ENCODE data around the gene CWC27. TPM values are rescaled to one million over a fixed set of nuclear protein-coding genes. Genes with fewer than 3 reads are reported as not detected.

Gene CWC27
- total RNA-seq, 1 experiment from 2014 or later: 22.8 TPM

- TF ChIP-seq CTCF (IDR thresholded peaks at IDR 0.05; ENCODE audit: unreplicated experiment): no peak
- BruUV-seq (replicated peaks): no TSS peak
- intact Hi-C loops (cut with micrococcal nuclease; ENCODE audit: unreplicated experiment): no loop called here
- no peaks in the 10 kb centered on the region for H3K36me3 Mint-ChIP-seq (ENCODE audit: insufficient read depth, unreplicated experiment)
- H3K27me3 Mint-ChIP-seq (ENCODE audit: unreplicated experiment): no peaks in the 10 kb centered on the region
- H3K9me3 Mint-ChIP-seq (ENCODE audit: low read depth, unreplicated experiment): no peaks in the 10 kb centered on the region
- H3K4me1 Mint-ChIP-seq (ENCODE audit: low read depth, unreplicated experiment): no peaks in the 10 kb centered on the region
- no peak for DNase-seq
- no peak overlapping the region for H3K27ac Mint-ChIP-seq (ENCODE audit: unreplicated experiment)
- CTCF ChIA-PET: no interaction called here
- no peak overlapping the region for H3K4me3 Mint-ChIP-seq (ENCODE audit: low read depth, unreplicated experiment)
Observed at GRCh38 chr5:65029178-65029577, 260.4 kb downstream of the CWC27 start.

- no peaks in the 10 kb centered on the region for H3K4me1 Mint-ChIP-seq (ENCODE audit: low read depth, unreplicated experiment)
- no peak for DNase-seq
- no peaks in the 10 kb centered on the region for H3K9me3 Mint-ChIP-seq (ENCODE audit: low read depth, unreplicated experiment)
- H3K27ac Mint-ChIP-seq (ENCODE audit: unreplicated experiment): no peak overlapping the region
- intact Hi-C loops (cut with micrococcal nuclease; ENCODE audit: unreplicated experiment): no loop called here
- no peaks in the 10 kb centered on the region for H3K27me3 Mint-ChIP-seq (ENCODE audit: unreplicated experiment)
- H3K4me3 Mint-ChIP-seq (ENCODE audit: low read depth, unreplicated experiment): no peak overlapping the region
- BruUV-seq (replicated peaks): no TSS peak
- CTCF ChIA-PET: no interaction called here
- TF ChIP-seq CTCF (IDR thresholded peaks at IDR 0.05; ENCODE audit: unreplicated experiment): no peak
- H3K36me3 Mint-ChIP-seq (ENCODE audit: insufficient read depth, unreplicated experiment): peaks cover 1% of the 10 kb centered on the region
Observed at GRCh38 chr5:65030056-65030455, 261.3 kb downstream of the CWC27 start.

GRCh38 chr5:65032250-65032649 is 263.5 kb downstream of the CWC27 start:
- intact Hi-C loops (cut with micrococcal nuclease; ENCODE audit: unreplicated experiment): no loop called here
- no TSS peak for BruUV-seq (replicated peaks)

GRCh38 chr5:65034029-65034812 is 265.5 kb downstream of the CWC27 start:
- DNase-seq: no peak
- H3K4me1 Mint-ChIP-seq (ENCODE audit: low read depth, unreplicated experiment): peaks cover 8% of the 10 kb centered on the region
- CTCF ChIA-PET: interaction anchor here (0.6 kb wide), 1 partner anchor 449 kb away, joined by 3 read pairs; no protein-coding TSS in a partner anchor
- H3K36me3 Mint-ChIP-seq (ENCODE audit: insufficient read depth, unreplicated experiment): peaks cover 13% of the 10 kb centered on the region
- no peaks in the 10 kb centered on the region for H3K27me3 Mint-ChIP-seq (ENCODE audit: unreplicated experiment)
- H3K4me3 Mint-ChIP-seq (ENCODE audit: low read depth, unreplicated experiment): no peak overlapping the region
- TF ChIP-seq CTCF (IDR thresholded peaks at IDR 0.05; ENCODE audit: unreplicated experiment): no peak
- intact Hi-C loops (cut with micrococcal nuclease; ENCODE audit: unreplicated experiment): no loop called here
- no TSS peak for BruUV-seq (replicated peaks)
- no peak overlapping the region for H3K27ac Mint-ChIP-seq (ENCODE audit: unreplicated experiment)
- H3K9me3 Mint-ChIP-seq (ENCODE audit: low read depth, unreplicated experiment): no peaks in the 10 kb centered on the region

More at GRCh38 chr5:65032250-65032649, 263.5 kb downstream of the CWC27 start:
- no peak overlapping the region for H3K27ac Mint-ChIP-seq (ENCODE audit: unreplicated experiment)
- CTCF ChIA-PET: no interaction called here
- DNase-seq: no peak
- H3K4me3 Mint-ChIP-seq (ENCODE audit: low read depth, unreplicated experiment): no peak overlapping the region
- H3K36me3 Mint-ChIP-seq (ENCODE audit: insufficient read depth, unreplicated experiment): peaks cover 13% of the 10 kb centered on the region
- H3K9me3 Mint-ChIP-seq (ENCODE audit: low read depth, unreplicated experiment): no peaks in the 10 kb centered on the region
- no peak for TF ChIP-seq CTCF (IDR thresholded peaks at IDR 0.05; ENCODE audit: unreplicated experiment)
- peaks cover 8% of the 10 kb centered on the region for H3K4me1 Mint-ChIP-seq (ENCODE audit: low read depth, unreplicated experiment)
- no peaks in the 10 kb centered on the region for H3K27me3 Mint-ChIP-seq (ENCODE audit: unreplicated experiment)
